Renal cortical epithelial cell (primary cell): ENCODE results near the gene ITPKB. TPM values are rescaled to one million over a fixed set of nuclear protein-coding genes. Genes with fewer than 3 reads are reported as not detected.
A peak's percentile ranks its signal among the peaks of the same experiment; 100 is the strongest.

Experiments
- DNase-seq: peaks from one replicate; pipeline ENCODE4 v3.0.0-alpha.2; 2011; ENCODE audit warnings: low read depth
- total RNA-seq: library from RNA; depleted of rRNA; stranded (reverse); fragments of >200 nt; gene quantifications from 2 replicates; pipeline ENCODE4 v1.2.3, GENCODE V29; 2014

The ITPKB gene
- total RNA-seq, 1 donor from 2014 or later = 5.9 TPM

DNA sequence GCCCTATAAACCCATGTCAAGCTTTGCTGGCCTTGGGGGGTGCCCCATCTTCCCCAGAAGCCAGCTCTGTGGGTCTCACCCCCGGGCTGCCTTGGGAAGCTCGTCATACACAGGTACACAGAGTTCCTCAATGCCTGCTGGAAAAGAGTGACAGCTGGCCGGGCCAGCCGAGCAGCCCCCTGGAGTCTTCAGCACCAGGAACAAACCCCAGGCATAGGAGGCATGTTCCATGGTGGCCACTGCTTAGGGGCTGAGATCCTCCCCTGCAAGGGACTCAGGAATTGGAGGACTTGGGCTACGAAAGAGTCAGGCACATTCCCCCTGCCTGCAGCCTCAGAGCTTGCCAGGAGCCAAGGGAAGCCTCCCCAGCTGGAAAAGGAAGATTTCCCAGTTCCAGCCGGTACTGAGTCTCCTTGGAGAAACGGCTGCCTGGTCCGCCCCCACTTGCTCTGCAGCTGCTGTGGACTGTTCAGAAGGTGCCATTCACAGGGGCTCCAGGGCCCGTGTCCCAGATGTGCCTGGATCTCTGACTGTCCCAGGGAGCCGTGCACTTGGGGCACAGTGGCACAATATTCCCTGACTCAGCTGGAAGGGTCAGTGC, 101.0 kb downstream of the ITPKB start:
- no peak for DNase-seq

DNA sequence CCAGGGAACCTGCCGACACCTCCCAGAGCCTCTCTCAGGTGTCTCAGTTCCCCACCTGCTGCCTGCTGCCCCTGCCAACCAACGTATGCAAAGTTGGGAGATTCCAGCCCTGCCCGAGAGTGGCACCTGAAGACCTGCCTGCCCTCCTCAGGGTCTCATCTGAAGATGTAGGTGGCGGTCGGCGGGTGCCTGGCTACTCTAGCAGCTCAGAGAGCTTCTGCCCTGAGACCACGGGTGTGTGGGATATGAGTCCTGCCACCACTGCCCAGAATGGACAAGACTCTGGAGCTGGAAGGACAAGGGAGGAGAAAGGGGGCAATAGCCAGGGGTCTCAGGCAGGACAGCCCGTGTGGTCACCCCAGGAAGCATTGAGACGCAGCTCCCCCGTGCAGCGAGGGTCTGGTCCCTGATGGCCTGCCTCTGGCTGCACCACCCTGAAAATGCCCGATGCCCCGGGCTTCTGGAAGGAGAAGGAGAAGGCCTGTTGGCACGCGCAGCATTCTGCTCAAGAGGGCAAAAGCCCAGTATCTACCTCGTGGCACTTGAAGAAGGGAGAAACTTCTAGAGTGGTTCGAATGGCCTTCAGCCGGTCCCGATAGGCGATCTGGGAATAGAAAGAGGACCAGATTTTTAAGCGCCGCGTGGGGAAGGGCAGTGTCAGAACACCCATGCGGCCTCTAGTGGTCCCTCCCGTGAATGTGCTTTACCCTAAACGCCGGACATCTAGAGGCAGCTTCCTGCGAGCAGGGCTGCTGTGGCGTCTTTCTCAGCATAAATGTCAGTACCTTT, 101.7 kb downstream of the ITPKB start:
- no peak for DNase-seq

DNA sequence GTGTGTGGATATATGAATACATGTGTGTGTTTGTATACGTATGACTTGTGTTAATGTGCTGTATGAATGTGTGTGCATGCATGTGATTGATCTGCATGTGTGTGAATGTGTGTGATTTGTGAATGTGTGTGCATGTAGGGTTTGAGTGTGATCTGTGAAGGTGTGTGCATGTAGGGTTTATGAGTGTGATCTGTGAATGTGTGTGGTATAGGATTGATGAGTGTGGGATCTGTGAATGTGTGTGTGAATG, 102.3 kb downstream of the ITPKB start:
- no peak for DNase-seq

DNA sequence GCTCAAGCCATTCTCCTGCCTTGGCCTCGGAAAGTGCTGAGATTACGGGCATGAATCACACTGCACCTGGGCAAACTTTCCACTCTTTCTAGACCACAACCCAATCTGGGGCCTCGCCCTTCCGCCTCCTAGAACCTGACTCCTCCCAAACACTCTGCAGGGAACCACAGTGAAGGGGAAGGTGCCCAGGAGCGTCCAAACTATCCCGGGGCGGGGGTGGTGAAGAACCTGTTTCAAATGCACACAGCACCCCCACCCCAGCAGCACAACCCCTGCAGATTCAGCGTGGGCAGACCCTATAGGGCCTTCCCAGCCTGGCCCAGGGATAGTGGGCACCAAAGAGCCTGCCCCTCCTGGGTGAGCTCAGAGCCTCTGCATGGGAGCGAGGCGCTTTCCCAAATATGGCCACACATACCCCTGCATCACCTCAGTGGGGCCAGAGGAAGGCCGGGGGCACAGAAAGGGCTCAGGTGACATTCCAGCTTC, 103.6 kb downstream of the ITPKB start:
- no peak for DNase-seq

DNA sequence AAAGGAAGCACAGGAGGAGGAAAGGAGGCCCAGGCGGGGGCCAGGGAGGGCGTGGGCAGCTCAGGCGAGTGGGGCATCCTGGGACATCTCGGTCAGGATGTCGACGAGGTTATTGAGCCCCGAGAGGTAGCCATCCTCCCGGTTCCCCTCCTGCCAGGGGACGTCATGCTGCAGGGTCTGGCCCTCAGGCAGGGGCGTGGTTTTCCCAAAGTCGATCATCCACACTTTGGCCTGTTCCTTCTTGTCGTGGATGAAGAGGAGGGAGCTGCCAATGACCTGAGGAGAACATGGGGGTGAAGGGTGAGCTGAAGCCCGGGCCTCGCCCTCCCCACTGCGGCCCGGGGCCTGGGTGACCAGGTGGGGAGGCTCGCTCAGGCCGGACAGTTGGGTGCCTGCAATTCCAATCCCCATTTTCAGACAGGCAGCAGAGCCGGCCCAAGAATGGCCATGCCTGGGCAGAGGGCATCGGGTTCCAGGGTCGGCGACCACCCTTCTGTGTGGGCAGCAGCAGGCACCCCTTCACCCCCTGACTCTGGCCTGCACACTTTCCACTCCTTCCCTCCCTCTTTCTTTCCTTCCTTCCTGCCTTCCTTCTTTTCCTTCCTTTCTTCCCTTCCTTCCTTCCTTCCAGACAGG, 104.4 kb downstream of the ITPKB start:
- DNase-seq = no peak

DNA sequence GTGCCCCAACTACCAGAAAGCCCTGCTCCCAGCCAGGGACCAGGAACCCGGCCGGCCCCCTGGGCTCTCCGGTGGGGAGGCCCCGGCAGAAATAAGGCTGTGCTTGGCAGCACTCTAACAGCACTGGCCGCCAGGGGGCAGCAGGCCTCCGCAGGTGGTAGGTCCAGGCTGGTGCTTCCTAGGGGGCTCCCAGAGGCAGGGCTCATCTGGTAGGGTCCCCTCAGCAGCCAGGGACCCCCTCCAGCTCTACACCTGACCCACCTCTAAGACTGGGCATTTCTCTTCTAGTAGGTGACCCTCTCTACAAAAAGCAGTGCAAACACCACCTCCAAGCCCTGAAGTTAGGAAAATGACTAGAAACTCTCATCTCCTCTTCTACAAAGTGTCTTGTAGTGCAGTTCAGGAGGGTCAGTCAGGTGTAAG, 104.9 kb downstream of the ITPKB start:
- peak; percentile 27 for DNase-seq

DNA sequence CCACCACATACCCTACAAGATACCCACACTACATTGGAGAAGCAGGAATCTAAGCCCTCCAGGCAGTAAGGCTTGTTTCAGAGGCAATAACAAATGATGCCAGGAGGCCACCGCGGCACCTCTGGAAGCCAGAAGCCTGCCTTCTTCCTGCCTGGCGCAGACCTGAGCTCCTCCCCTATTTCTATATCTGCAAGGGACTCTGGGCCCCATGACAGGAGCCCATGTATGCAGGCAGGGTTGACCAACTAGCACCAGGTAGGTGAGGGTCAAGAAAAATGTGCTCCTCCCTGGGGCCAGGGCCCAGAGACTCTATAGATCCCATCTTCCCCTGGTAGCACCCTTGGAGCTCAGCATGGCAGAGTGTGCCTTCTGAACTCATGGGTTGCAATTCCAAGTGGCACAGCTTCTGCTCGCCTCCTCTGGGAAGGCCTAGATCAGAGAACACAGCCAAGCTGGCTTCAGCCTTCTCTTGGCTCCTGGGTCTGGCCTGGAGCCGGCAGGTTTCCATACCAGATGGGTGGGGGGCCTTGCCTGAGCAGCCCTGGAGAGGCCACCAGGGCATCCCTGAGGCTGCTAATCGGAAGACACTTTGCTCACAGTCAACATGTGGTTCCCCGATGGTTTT, 105.4 kb downstream of the ITPKB start:
- no peak for DNase-seq

DNA sequence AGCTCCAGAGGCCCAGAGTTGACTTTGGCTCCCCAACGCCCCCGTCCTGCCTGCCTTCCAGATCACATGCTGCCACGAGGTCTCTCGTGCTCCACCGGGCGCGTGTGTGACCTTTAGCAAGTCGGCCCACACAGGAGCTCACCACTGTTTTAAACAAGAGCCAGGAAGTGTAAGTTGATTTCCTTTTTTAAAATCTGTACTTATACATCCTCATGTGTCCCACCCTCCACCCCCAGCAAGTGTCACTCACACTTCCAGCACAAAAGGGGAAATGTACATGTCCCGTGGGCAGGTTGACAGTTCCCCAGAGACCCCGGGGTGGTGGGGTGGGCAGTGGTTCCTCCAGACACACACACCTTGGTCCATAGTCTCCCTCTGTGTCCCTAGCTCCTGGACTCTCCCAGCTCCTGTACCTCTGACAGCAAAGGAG, 106.1 kb downstream of the ITPKB start:
- no peak for DNase-seq

DNA sequence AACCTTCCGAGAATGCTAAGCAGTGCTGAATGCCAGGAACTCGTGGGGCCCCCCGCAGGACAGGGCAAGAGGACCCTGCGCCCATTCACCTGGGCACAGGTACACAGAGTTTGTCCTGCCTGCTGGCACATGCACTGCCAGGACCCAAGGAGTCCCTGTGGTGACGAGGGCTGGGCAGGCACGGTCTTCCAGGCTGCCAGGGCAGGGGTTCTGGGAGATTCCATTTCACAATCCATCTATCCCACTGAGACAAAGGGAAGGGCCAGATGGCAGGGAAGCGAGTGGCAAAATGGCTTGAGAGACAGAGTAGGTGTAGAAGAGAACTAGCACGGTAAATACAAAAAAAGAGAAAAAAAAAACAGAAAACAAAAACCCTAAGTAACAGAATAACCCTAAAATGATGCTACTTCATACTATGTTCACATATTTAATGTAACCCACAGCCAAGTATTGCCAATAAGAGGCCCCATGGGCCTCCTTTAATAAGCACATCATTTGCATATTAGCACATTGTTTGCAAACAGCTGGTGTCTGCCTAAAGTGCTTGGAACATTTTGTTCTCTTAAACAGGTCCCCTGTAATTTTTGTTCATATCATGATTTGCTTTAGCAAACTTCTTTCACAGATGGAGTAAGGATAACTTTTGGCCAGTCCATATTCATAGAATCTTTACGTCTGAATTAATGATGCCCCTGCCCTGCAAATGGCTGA, 106.8 kb downstream of the ITPKB start:
- DNase-seq = no peak

DNA sequence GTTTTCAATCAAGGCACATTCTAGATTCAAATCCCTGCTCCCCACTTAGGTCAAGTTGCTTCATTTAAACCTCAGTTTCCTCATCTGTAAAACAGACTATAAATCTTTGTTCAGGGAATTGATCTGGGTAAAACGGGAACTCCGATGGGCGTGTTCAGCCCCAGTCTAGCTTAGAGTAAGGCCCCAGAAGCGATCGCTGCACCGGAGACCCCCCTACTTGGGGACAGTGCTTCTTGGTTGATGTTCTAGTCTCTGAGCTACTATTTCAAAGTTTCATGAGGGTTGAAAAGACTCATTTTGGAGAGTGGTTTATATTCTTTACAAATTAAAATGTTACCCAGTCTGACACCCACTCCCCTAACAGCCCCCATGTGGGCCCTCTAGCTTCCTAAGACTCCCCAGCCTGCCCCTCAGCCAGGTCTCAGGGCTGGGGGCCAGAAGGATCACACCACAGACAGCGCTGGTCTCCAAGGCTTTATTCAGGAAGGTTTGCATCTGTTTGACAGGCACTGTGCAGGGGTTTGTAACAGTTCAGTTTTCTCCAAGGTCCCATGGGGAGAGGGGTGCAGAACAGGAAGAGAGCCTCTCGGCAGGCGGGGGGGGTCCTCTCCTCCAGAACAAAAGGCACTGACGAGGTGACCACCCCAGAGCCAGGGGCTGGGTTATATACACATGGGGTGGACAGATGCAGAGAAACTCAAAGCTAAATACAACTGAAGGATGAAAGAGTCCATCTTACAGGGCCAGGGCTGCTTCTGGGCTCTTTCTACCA, 107.7 kb downstream of the ITPKB start:
- DNase-seq = no peak

DNA sequence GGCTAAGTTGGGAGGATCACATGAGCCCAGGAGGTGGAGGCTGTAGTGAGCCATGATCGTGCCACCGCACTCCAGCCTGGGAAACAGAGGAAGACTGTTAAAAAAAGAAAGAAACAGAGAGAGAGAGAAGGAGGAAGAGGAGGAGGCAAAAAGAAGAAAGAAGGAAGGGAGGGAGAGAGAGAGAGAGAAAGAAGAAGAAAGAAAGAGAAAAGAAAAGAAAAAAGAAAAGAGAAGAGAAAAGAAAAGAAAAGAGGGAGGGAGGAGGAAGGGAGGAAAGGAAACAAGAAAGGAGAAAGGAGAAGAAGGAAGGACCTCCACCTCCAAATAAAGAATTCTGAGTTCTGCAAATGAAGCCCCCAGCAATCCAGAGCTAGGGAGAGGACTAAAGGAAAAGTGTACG, 108.5 kb downstream of the ITPKB start:
- DNase-seq = no peak

DNA sequence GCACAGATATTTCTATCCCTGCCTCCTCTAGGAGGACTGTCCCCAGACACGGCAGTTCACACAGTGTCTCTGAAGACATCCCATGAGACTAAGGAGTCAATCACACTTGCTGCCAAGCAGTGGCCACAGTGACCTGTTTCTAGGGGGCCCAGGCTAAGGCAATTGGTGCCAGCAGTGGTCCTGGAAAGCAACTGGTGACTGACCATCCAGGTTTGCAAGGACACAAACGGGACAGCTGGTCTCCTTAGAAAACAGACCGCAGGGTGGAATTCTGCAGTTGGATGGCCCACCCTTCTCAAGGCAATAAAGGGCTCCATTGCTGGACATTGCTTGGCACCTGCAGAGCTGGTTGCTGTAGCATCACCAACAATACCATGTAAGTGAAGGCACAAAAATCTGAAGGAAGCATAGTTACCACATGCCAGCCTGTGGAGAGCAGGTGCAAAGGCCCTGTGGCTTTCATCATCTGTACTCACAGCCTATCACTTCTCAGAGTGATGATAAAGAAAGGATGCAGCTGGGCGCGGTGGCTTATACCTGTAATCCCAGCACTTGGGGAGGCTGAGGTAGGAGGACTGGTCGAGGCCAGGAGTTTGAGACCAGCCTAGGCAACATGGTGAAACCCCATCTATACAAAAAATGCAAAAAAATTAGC, 109.1 kb downstream of the ITPKB start:
- DNase-seq = no peak

DNA sequence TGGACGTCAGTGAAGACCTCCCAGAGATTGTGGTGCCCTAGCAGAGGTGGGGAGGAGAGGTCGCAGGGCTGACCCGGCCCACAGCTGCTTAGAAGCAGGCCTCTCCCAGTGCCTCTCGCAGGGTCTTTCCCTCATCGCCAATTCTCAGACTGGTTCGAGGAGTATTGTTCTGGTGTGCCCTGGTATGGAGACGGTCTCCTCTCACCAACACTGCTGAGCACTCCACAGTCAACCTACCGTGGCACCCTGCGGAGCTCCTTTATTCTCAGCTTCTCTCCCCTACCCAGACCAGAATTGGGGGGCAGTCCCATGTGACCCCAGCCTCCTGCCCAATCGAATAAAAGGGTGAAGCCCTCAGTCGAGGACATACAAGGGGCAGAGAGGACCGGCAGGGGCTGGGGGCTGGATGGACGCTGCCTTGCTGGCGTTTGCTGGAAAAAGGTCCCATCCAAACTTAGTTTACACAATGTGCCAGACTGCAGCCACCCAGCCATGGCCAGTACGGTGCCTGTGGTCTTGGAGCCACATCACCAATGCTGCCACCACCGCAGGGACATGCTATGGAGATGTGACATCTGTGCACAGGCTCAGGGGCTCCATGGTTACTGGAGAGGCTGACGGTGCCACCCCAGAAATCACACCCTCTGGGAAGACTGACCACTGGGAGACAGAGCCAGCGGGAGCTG, 109.7 kb downstream of the ITPKB start:
- no peak for DNase-seq

DNA sequence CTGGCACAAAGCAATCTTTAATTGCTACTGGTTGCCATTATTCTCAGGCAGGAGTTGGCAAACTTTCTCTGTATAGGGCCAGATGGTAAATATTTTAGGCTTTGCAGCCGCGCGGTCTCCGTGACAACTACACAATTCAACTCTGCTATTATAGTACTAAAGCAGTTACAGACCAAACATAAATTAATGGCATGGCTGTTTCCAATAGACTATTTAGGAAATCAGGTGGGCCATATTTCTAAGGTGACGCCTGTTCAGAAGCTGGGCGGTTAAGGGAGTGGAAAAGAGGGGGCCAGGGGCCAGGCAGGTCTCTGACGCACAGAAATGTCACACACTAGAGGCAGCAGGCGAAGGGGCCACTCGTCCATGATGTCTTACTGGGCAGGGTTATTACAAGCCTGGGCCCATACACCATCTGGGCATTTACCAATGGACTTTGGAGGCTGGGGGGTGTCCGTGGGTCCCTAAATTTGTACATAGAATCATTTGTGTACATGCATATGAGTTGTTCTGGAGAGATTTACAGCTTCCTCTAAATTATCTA, 110.4 kb downstream of the ITPKB start:
- no peak for DNase-seq

DNA sequence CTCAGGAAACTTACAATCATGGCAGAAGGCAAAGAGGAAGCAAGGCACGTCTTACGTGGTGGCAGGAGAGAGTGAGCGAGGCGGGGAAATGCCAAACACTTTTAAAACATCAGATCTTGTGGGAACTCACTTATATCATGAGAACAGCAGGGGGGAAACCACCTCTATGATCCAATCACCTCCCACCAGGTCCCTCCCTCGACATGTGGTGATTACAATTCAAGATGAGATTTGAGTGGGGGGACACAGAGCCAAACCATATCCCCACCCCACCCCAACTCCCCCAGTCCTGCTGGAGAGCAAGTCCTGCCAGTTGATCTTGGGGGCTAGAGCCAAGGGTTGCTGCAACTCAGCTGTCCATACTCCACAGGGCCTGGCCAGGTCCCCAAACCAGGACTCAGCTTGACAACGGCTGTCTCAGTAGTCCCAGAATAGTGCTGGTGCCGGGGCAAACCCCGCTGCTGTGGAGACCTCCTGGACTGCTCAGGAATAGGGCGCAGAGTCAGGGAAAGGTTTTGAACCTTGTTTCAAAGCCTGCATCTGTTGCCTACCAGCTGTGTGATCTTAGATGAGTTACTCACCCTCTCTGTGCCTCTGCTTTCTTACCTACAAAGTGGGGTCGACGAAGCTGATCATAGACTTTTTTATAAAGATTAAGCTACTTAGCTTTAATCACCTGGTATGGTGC, 111.0 kb downstream of the ITPKB start:
- DNase-seq = no peak

DNA sequence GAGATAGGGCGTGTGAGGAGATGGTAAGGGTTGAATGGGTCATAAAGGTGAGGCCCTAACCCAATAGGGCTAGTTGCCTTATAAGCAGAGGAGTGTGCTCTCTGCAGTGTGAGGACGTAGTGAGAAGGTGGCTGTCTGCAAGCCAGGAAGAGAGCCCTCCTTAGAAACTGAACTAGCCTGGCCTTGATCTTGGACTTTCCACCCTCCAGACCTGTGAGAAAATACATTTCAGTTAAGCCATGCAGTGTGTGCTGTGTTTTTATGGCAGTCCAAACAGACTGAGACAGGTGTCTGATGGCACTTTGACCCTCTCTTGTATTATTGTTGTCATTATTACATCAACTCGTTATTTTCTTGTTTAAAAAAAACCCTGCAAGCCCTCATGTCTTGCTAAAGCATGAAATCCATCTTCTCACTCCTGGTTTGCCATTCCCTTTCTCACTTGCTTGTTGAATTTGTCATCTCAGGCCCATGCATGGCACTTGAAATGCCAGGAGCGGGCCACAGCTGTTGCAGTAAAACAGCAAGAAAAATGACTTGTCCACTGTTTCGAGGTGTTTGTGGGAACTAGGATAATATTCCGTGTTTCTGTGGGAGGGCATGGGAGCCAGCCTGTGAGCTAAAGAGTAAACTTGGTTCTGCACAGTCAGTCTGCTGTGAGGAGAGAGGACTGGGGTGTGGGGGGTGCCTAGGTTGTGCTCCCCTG, 111.9 kb downstream of the ITPKB start:
- DNase-seq = no peak

DNA sequence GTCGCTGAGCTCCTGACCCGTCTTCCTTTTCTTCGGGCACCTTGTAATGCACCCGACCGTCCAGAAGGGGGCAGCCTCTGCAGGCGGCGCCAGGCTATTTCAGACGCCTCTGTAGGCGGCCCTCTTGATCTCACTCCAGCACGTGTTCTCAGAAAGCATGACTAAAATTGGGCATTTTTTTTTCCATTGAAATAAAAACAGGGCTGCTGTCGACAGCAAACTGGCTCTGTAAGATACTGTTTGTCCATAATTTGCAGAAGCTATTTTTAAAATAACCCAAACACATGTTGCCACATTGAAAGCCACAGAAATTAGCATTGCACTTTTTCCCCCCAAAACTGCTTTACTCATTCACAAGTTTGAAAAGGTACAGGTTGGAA, 112.5 kb downstream of the ITPKB start:
- peak; percentile 25 for DNase-seq

DNA sequence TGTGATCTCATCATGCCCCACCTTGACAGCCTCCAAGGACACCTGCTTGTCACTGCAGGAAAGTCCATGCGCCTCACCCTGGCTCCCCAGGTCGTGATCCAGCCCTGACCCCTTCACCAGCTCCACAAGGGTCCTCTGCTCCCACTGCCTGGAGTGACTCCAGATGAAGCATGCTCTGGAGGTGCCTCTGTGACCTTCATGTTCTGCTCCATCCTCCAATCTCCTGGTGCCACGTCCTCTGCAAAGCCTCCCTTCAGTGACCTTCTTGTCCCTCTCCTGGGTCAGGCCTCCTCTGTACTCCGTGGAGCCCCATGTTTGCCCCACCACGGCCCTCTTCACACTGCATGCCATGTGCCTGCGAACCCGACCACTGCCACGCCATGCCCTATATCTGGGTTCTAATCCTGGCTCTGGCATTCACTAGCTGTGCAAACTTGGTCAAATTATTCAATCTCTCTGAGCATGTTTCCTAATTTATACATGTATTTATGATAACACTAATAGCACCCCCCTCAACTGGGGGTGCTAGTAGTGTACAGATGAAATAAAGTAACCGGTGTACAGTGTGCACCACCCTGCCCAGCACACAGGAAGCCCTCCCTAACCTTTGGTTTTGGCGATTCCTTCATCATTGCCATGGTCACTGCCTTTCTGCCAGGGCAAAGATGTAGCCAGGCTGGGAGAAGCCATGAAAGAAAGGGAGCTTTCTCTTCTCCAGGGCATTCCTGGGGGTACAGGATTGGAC, 113.1 kb downstream of the ITPKB start:
- DNase-seq = no peak
